GM19395 (cell line): ENCODE data around the gene TNKS1BP1.
A peak's percentile ranks its signal among the peaks of the same experiment; 100 is the strongest.

Experiments used
- ATAC-seq: cut with Tn5 transposase; IDR thresholded peaks from one replicate; pipeline ENCODE4 v1.9.1; 2021; ENCODE audit warnings: mild to moderate bottlenecking, moderate library complexity; ENCODE audit not compliant: unreplicated experiment

TNKS1BP1 gene

GRCh38 chr11:57332694-57333440, 8.1 kb upstream of the TNKS1BP1 start:
- no peak for ATAC-seq

GRCh38 chr11:57331720-57332119, 7.0 kb upstream of the TNKS1BP1 start:
- ATAC-seq: no peak

GRCh38 chr11:57330029-57330428, 5.3 kb upstream of the TNKS1BP1 start:
- no peak for ATAC-seq

GRCh38 chr11:57327721-57328120, 3.0 kb upstream of the TNKS1BP1 start:
- no peak for ATAC-seq

- ATAC-seq: peak; percentile 4
Measured at GRCh38 chr11:57325735-57326048, 940 bp upstream of the TNKS1BP1 start.

- peak; percentile 10 for ATAC-seq
Measured at GRCh38 chr11:57324154-57324885, 432 bp downstream of the TNKS1BP1 start.

GRCh38 chr11:57323855-57324153, 948 bp downstream of the TNKS1BP1 start:
- ATAC-seq: no peak

GRCh38 chr11:57323167-57323854, 1.4 kb downstream of the TNKS1BP1 start:
- no peak for ATAC-seq

GRCh38 chr11:57322256-57323166, 2.2 kb downstream of the TNKS1BP1 start:
- no peak for ATAC-seq

GRCh38 chr11:57321388-57322255, 3.1 kb downstream of the TNKS1BP1 start:
- ATAC-seq: no peak

- ATAC-seq: no peak
Measured at GRCh38 chr11:57320719-57321387, 3.9 kb downstream of the TNKS1BP1 start.

GRCh38 chr11:57320067-57320718, 4.6 kb downstream of the TNKS1BP1 start:
- ATAC-seq: no peak

GRCh38 chr11:57318178-57318577, 6.6 kb downstream of the TNKS1BP1 start:
- ATAC-seq: no peak

- ATAC-seq: no peak
Measured at GRCh38 chr11:57316017-57316416, 8.7 kb downstream of the TNKS1BP1 start.

- ATAC-seq: no peak
Measured at GRCh38 chr11:57315491-57315890, 9.3 kb downstream of the TNKS1BP1 start.

- ATAC-seq: no peak
Measured at GRCh38 chr11:57314221-57314973, 10.4 kb downstream of the TNKS1BP1 start.

- ATAC-seq: no peak
Measured at GRCh38 chr11:57313788-57314135, 11.0 kb downstream of the TNKS1BP1 start.

GRCh38 chr11:57313071-57313787, 11.5 kb downstream of the TNKS1BP1 start:
- ATAC-seq: no peak
